HG02840 (cell line): ENCODE data around the gene ZBTB4.

Source experiments
- ATAC-seq: cut with Tn5 transposase; IDR thresholded peaks from one replicate; pipeline ENCODE4 v1.9.1; 2021; ENCODE audit warnings: mild to moderate bottlenecking, moderate library complexity, moderate number of reproducible peaks; ENCODE audit not compliant: unreplicated experiment, low FRiP score

Gene ZBTB4

DNA sequence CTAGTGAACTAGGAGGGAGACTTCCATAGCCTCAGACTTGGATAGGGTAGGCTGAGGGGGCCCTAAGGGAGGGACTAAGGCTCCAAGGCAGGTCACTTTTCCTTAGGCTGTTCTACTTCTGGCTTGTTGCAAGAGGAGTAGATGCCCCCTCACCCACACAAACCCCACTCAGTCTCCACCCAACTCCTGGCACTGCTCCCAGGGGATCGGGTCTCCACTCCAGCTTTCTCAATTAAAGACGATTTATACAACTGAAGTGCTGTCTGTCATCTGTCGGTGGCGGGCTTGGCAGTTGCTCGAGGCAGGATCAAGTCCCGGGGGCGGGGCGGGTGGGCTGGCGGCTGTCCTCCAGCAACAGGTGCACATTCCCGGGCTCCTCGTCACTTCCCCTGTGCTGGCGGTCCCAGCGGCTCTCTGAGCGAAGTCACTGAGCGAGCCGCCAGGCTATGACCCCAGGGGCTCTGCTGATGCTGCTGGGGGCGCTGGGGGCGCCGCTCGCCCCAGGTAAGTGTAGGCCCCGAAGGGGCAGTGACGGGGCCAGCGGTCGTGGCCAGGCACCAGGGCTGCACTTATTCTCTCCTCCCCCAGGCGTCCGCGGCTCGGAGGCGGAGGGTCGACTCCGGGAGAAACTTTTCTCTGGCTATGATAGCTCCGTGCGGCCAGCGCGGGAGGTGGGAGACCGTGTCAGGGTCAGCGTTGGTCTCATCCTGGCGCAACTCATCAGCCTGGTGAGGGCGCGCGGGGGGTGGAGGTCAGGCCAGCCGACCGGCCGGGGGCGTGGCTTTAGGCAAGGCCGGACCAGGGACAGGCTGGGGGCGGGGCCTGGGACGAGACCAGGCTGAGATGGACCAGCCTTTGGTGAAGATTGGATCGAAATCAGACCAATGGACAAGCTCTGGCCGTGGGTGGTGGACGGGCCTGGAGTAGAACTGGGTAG is 34.5 kb downstream of the ZBTB4 start, which contains the start of gene CHRNB1:
Gene CHRNB1 (plus strand): TSS at position 380 of the 937 bp plus-strand sequence. CDS start 67 bp downstream, at position 447.
- ATAC-seq: no peak

DNA sequence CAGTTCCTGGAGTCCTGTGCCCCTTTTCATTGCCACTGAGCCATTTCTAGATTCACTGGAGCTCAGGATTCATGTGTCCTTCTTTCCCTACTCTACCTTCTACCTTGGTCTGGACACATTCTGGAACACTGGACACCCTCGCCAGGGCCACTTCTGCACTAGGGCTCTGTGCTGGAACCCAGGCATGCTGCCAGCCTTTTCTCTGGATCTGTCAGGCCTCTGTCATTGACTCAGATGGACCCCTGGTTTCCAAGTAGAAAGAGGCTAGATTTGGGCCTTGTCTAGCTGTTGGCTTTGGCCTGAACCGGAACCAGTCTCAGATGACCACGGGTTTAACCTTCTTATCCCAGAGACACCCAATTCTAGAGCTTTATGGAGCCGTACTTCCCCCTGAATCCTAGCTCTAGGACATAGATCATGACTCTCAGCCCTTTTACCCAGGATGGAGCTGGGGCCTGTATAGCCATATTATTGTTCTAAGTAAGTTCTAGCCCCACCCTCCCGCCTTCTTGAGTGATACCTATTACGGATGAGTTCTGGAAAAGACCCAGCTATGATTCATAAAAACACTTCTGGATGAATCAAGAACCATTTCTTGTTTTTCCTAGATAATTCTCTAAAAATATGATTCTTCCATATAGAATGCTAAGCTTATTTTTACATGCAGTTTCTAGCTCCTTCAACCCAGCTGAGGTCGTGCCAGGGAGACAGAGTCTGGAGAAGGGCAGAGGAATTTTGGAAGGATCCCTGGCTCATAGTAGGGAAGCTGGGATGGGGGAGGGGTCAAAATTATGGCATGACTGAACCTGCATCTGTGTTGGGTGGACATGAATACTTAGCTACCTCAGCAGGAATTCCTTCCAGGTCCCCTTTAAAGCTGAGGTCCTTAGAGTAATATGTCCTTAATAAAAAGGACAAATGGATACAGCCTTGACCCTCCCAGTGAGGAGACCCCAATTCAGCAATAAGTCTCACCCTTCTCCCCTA is 35.6 kb downstream of the ZBTB4 start:
- ATAC-seq: no peak

DNA sequence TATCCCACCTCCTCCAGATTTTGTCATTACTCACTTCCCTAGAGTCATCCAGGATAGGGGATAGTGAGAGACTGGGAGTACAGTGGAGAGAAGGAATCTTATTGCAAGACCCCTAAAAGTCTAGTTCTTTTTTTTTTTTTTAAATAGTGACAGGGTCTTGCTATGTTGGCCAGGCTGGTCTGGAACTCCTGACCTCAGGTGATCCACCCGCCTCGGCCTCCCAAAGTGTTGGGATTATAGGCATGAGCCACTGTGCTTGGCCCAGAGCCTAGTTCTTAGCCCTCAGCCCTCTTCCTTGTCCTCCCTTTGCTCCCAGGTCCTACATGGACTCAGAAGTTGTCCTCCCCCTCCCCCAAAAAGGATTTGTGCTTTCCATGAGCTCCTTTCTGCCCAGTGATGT is 37.3 kb downstream of the ZBTB4 start:
- ATAC-seq: no peak

DNA sequence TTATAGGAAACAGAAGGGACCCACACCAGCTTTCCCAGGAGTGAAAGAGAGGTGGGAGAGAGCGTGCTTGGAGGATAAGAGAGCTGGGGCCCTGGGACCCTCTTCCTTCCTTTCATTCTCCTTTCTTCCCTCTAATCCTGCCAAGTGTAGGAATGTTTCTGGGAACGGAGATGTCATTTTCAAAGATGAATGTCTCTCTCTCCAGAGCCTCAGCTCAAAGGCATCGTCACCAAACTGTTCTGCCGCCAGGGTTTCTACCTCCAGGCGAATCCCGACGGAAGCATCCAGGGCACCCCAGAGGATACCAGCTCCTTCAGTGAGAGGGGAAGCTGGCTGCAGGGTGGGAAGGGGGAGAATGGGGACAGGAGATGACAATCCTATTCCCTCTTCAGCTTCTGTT is 38.2 kb downstream of the ZBTB4 start:
- ATAC-seq: no peak

DNA sequence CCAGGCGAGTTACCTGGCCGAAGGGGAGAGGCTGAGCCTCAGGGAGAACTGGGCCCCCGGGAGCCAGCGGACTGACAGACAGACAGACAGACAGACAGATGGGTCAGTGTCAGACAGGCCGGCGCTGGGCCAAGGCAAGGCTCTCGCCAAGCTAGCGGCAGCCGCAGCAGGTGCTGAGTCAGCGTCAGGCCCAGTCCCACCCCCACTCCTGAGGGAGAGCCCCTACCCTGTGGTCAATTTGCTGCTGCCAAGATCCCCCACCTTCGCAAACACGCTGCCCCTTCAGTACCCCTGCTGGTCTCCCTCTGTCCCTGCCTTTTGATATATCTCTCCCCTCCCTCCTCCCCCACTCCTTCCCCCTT is 38.6 kb downstream of the ZBTB4 start:
- no peak for ATAC-seq

DNA sequence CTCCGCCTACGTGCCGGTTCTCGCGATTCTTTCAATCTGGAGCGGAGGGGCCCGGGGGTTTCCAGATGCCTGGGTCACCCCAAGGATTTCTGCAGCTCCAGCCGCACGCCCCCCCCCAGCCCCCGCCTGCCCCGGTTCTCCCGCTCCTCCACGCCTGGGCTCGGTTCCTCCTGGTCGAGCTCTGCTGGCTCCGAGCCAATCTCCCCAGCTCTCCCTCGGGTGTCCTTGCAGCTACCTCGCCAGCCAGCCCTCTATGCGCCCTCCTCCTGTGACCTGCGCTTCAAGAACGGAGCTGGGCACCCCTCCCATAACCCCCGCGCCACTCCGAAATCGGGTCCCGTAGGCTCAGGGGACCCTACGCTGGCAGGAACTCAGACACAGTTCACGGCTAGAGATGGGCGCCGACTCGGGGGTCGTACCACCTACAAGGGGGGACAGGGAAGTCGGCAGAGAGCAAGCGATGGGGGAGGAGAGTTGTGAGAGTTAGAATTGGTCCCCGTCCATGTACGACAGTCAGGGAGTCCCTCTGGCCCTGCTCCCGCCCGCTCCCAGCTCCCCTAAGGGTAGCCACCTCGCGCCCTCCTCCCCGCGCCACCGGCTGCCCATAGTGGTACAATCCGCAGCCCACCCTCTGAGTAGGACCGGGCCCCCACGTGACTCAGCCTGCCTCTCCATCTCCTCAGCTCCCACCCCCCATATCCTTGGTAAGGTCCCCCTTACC is 39.2 kb downstream of the ZBTB4 start:
- ATAC-seq: no peak

DNA sequence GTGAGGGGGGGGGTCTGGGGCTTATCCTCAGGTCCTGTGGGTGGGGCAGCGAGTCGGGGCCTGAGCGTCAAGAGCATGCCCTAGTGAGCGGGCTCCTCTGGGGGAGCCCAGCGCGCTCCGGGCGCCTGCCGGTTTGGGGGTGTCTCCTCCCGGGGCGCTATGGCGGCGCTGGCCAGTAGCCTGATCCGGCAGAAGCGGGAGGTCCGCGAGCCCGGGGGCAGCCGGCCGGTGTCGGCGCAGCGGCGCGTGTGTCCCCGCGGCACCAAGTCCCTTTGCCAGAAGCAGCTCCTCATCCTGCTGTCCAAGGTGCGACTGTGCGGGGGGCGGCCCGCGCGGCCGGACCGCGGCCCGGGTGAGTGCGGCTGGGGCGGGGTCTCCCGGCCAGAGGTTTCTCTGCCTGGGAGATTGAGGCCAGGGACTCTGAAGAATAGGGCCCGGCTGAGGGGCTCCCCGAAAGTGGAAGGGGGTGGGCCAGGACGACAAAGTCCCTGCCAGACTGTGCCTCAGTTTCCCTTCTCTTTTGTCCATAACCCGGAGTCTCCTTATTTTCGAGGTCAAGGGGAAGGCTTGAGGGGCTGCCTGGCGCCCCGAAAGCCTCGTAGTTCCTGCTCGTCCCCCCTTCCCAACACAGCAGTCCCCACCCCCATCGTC is 39.8 kb downstream of the ZBTB4 start, which contains the start of gene FGF11:
Gene FGF11 (plus strand): TSS at position 51 of the 651 bp plus-strand sequence. CDS start 109 bp downstream, at position 160.
- no peak for ATAC-seq

DNA sequence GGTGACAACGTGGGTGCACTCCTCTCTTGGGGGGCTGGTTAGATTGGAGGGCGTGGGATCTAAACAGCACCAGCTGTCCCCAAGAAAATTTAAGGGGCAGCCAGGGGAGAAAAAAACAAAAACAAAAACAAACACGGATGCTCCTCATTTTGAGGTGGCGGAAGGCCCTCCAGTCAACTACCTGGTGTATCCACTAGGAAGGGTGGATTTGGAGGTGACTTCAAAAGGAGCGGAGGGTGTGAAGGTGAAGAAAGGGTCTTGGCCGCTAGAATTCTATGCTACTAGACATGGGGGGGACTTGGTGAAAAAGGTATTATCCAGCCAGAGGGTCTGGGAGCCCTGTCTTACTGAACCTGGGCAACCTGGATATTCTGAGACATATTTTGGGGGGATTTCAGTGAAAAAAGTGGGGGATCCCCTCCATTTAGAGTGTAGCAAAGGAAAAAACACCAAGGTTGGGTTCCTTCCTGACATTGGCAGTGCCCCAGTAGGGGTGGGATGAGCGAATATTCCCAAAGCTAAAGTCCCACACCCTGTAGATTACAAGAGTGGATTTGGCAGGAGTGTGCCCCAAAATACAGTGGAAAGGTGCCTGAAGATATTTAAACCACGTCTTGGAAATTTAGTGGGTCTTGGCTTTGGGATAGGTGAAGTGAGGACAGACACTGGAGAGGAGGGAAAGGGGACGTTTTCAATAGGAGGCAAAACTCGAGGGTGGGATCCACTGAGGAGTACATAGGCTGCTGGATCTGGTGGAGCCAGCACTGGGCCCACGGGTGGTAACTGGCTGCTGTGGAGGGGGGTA is 40.6 kb downstream of the ZBTB4 start:
- no peak for ATAC-seq

DNA sequence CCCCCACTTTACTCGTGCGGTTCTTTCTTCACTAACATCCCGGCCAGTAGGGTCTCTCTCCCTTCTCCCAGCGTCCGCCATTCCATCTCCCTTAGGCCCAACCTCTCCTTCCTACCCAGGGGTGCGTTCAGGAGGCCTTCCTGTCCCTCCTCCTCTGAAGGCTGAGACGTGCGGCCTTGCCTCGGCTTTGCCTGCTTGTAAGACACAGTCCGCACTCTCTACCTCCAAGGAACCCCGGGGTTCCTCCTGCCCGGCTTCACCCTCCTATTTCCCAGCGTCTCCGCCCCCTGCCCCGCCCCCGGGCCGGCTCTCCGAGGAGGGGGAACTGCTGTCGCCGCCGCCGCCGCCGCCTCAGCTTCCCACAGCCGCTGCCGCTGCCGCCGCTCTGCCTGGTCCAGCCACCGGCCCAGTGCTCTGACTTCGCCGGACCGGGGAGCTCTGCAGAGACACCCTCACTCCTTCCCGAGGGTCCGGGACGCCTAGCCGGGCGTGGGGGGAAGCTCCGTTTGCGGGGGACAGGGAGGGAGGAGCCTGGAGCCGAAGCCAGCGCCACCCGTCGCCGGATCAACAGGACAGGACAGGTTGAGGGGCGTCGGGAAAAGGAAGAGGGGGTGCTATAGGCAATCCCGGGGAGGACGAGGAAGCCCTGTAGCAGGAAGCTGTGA is 41.3 kb downstream of the ZBTB4 start:
- no peak for ATAC-seq

DNA sequence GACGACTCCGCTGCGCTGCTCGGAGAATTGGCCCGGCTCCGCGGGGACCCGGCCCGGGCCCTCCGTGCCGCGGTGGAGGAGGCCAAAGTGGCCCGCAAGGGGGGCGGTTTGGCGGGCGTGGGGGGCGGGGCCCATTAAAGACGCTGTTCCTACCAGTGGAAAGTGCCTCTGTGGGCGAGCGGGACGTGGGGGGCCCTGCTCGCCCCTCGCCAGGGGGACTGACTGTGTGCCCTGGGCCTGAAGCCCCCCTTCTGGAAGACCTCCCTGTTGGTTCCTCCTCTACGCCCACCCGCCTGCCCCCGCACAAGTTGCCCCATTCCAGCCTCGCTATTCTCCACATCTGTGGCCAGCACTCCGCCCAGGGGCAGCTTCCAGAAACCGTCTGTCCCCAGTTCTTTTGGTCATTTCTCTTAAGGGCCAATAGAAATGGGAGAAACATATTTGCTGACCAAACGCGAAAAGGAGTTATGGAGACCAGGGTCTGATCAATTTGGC is 42.0 kb downstream of the ZBTB4 start:
- ATAC-seq: no peak

DNA sequence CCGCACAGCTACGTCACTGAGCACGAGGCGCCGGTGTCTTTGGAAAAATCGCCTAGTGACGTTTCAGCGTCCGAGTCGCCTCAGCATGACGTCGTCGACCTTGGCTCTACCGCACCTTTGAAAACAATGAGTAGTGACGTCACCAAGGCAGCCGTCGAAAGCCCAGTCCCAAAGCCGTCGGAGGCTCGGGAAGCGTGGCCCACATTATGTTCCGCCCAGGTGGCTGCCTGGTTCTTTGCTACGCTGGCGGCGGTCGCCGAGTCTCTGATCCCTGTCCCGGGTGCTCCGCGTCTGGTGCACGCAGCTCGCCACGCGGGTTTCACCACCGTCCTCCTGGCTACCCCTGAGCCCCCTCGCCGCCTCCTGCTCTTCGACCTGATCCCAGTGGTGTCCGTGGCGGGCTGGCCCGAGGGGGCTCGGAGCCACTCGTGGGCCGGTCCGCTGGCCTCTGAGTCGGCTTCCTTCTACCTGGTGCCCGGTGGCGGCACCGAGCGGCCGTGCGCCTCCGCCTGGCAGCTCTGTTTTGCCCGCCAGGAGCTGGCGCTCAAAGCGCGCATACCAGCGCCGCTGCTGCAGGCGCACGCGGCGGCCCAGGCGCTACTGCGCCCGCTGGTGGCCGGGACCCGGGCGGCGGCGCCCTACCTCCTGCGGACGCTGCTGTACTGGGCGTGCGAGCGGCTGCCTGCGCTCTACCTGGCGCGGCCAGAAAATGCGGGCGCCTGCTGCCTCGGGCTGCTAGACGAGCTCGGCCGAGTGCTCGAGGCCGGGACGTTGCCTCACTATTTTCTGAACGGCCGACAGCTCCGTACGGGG is 42.7 kb downstream of the ZBTB4 start:
- ATAC-seq: no peak

DNA sequence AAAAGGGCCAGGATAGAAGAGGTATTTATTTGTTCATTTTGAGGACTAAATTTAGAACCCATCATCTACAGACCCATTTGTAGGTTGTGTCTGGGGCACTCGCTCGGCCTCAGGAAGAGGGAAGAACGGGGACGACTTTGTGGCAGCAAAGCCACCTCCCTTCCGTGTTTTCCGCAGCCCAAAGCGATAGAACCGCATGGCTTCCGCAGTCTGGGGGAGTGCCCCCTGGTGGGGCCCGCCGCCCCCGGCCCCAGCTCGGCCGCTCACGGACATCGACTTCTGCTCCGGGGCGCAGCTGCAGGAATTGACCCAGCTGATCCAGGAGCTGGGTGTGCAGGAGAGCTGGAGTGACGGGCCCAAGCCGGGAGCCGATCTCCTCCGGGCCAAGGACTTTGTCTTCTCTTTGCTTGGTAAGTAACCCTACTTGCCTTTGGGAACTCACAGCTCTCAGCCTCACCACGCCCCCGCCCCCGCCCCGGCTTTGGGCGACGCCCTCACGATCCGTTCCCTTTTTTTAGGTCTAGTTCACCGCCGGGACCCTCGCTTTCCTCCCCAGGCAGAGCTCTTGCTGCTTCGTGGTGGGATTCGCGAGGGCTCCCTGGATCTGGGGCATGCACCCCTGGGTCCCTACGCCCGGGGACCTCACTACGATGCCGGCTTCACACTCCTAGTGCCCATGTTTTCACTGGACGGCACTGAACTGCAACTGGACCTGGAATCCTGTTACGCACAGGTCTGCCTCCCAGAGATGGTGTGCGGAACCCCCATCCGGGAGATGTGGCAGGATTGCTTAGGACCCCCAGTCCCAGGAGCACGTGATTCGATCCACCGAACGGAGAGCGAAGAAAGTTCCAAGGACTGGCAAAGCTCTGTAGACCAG is 43.5 kb downstream of the ZBTB4 start:
- peak; percentile 16 for ATAC-seq

DNA sequence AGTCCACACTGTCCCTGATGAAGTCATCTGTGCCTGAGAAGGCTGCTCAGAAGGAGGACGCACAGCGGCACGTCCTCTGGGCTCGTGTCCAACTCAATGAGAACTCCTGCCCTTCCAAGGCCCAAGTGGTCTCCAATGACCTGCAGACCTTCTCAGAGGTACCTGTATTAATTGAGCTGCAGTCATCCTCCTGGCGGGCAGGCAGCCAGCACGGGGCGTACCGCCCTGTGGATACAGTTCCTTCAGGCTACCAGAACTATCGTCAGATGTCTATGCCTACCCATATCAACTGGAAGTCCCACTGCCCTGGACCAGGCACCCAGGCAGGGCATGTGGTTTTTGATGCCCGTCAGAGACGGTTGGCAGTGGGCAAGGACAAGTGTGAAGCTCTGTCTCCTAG is 47.1 kb downstream of the ZBTB4 start:
- ATAC-seq: no peak

DNA sequence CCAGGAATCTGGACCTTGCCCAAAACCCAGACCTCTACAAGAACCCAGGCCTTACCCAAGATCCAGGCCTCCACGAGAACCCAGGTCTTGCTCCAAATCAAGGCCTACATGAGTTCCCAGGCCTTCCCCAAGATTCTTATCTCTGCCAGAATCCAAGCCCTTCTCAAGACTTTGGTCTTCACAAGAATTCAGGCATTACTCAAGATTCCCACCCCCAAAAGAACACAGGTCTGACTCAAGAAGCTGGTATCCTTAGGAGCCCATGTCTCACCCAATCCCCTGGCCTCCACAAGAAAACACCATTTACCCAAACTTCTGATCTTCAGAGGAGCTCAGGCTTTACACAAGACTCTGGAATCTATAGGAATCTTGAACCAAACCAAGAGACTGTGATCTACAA is 48.2 kb downstream of the ZBTB4 start:
- ATAC-seq: no peak

DNA sequence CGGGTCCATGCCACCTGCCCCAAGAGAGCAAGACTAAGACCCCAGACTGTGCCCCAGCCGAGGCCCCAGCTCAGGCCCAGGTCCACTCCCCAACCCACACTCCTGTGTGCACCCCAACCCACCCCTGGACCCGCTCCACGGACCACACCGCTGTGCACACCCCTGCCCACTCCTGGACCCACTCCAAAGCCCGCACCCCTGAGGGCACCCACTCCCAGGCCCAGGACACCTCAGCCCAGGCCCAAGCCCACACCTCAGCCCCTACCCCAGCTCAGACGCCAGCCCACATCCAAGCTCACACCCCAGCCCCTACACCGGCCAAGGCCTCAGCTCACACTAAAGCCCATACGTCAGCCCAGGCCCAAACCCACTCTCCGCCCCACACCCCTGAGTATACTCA is 49.7 kb downstream of the ZBTB4 start:
- no peak for ATAC-seq

DNA sequence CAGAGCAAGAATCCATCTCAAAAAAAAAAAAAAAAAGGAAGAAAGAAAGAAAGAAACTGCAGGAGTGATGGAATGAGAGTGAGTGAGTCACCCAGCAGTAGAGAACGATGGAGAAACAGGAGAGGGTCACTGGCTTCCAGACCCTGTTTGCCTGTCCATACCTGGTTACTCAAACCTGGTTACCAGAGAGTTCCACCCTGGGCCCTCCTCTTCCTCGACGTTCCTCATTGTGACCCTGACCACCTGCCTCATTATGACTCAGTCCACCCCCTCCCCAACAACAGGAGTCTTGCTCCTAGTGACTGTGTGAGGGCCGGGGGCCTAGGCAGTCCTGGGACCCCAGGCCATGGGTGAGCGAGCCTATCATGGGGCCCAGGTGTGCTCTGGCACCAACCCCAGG is 50.9 kb downstream of the ZBTB4 start, which contains the start of gene SPEM3:
Gene SPEM3 (plus strand): TSS at position 301 of the 400 bp plus-strand sequence. CDS start 46 bp downstream, at position 347.
- ATAC-seq: no peak
